Stimulated activated effector memory CD8-positive, alpha-beta T cell treated with anti-CD3 and anti-CD28 coated beads, Interleukin-12 subunit alpha, Interleukin-12 subunit beta, amount 100 ng/mL, for 72 hours (primary cell): ENCODE data around the gene CIDEB.

Experiments
- ATAC-seq: fragments of 150-1000 bp; cut with Tn5 transposase; 2 replicates; pipeline ENCODE4 v1.10.0; 2021
- DNase-seq, 2 donors: peaks; one replicate each; pipeline ENCODE4 v3.0.0; 2021 to 2022; ENCODE audit warnings: low spot score in 2 of 2
- H3K27ac Mint-ChIP-seq: one replicate; pipeline ENCODE4 v1.8.0; 2022; ENCODE audit warnings: mild to moderate bottlenecking, mixed read lengths
- H3K36me3 Mint-ChIP-seq: one replicate; pipeline ENCODE4 v1.8.0; 2022; ENCODE audit warnings: mild to moderate bottlenecking, mixed read lengths
- H3K4me1 Mint-ChIP-seq: one replicate; pipeline ENCODE4 v1.8.0; 2022; ENCODE audit warnings: mixed read lengths
- H3K4me3 Mint-ChIP-seq: one replicate; pipeline ENCODE4 v1.8.0; 2022; ENCODE audit warnings: mild to moderate bottlenecking, mixed read lengths
- H3K9me3 Mint-ChIP-seq: one replicate; pipeline ENCODE4 v1.8.0; 2022; ENCODE audit warnings: mixed read lengths

CIDEB gene

DNA sequence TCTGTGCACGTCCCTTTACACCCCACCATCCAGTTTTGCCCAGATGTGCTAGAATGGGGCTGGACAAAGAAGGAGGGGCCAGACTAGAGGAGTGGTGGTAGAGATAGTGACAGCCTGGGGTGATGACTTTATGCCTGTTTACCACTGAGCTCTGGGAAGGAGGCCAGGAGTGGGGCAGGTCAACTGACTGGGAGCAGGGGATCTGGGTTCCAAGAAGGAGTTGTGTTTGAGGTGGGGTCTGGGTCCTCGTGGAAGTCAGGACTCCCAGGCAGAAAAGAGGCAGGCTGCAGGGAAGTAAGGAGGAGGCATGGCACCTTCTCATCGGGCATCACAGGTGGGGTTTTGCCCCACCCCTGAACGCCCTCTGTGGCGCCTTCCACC is 2.5 kb upstream of the CIDEB start:
- Mint-ChIP-seq H3K4me1 (peaks cover 71% of the 10 kb centered on the region), H3K27ac (peak overlapping the region; percentile 84), H3K9me3 (no peaks in the 10 kb centered on the region), H3K36me3 (peaks cover 50% of the 10 kb centered on the region), H3K4me3 (peak overlapping the region; percentile 80)
- no peak for DNase-seq
- no peak for ATAC-seq

DNA sequence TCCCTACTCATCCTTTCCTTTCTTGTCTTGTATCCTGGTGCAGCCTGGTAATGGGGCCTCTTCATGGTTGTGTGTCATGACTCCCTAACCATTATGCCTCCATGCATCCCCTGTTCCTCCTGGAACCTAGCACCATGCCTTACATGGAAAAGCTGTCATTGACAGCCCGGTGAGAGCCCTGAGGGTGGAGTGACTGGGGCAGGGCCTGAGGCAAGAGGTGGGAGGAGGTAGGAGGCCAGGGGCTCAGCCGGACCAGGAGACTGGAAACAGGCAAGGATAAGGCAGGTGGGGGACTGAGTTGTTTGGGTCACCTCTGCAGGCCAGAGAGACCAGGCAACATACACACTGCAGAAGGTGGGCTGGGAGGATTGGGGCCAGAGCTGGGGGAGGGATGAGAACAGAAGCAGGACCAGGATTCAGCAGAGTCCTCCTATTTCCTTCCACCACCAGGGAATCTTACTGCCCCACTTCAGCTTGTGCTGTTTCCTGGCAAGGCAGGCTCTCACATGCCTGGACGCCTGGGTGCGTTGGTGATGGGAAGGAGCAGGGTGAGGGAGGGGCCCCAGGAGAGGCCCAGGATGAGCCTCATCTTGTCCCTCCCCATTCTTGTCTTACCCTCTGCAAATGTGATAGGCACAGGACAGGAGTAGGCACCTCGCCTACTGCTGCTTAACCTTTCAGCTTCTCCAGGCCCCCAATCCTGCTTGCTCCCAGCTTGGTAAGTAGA is 1.9 kb upstream of the CIDEB start, which contains the start of gene LTB4R2:
TSS of gene LTB4R2 (plus strand) at position 603 of the 727 bp plus-strand sequence. CDS start 525 bp downstream, outside the sequence.
- no peaks in the 10 kb centered on the region for H3K9me3 Mint-ChIP-seq
- peaks cover 55% of the 10 kb centered on the region for H3K36me3 Mint-ChIP-seq
- ATAC-seq, result no peak
- peak within 1 kb of the TSS; percentile 84 for H3K27ac Mint-ChIP-seq
- peak within 1 kb of the TSS; percentile 80 for H3K4me3 Mint-ChIP-seq
- DNase-seq, result no peak
- H3K4me1 Mint-ChIP-seq, result peaks cover 72% of the 10 kb centered on the region

DNA sequence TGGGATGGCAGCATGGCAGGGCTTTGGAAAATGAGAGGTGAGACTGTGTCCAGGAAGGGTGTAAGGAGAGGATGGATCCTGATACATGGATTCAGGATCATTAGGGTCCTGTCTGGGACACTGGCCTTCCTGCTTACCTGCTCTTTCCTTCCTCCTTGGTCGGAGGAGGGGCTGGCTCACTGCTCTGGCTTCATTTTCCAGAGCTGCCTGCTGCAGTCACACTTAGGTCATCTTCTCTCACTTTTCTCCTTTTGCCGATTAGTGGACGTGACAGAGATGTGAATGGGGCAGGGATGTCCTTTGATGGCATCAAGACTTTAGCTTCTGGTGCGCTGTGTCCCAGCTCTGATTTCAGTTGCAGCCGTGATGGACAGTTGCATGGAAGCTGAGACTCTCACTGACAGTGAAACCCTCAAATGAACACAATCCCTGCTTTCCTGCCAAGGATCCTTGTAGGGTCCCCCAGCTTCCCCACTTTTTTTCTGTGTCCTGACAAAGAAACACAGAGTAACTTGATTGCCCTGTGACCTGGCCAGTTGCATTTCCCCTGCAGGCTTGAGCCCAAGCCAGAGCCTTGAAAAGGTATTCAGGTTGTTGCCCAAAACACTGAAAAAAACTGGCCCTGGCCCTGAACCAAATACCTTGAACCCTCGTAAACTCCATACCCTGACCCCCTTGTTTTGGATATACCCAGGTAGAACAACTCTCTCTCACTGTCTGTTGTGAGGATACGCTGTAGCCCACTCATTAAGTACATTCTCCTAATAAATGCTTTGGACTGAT is 756 bp upstream of the CIDEB start:
- H3K27ac Mint-ChIP-seq, result peak overlapping the region; percentile 84
- DNase-seq, result no peak
- H3K36me3 Mint-ChIP-seq, result peaks cover 67% of the 10 kb centered on the region
- peak overlapping the region; percentile 13 for H3K4me3 Mint-ChIP-seq
- no peak for ATAC-seq
- H3K9me3 Mint-ChIP-seq, result no peaks in the 10 kb centered on the region
- H3K4me1 Mint-ChIP-seq, result peaks cover 60% of the 10 kb centered on the region

DNA sequence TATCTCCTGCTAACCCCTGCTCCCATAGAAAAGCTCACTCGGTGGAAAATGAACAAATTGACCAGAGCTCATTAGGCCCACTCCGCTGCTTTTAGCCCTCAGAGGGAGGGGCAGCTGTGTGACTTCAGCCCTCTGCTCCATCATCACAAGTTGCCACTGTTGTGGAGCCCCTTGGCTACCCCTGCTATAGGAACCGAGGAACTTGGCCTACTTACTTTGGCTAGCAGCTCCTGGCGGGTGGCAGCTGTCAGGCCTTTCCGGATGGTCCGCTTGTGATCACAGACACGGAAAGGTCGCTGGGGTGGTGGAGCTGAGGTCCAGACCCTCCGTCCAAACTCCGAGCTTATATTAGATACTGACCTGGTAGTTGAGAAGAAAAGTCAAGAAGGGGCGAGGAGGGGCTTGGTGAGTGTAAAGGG is 612 bp downstream of the CIDEB start:
- Mint-ChIP-seq H3K9me3 (no peaks in the 10 kb centered on the region), H3K4me3 (no peak overlapping the region), H3K27ac (peak overlapping the region; percentile 69), H3K36me3 (peaks cover 77% of the 10 kb centered on the region), H3K4me1 (peaks cover 49% of the 10 kb centered on the region)
- DNase-seq (no peak), ATAC-seq (no peak)

DNA sequence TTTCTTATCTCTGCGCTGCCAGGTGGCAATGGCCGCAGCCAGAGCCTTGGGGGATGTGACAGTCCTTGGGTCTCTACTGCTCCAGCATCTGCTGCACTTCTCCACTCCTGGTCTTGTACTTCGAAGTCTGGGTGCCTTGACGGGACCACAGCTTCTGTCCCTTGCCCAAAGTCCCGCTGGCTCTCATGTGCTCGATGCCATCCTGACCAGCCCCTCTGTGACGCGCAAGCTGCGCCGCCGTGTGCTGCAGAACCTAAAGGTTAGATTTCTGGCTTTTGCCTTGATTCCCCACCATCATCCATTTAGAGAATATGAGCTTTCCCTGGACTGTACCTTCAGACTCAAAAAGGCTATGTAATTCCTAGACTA is 3.8 kb downstream of the CIDEB start:
- peaks cover 92% of the 10 kb centered on the region for H3K36me3 Mint-ChIP-seq
- H3K9me3 Mint-ChIP-seq, result no peaks in the 10 kb centered on the region
- DNase-seq (no peak), ATAC-seq (no peak)
- no peak overlapping the region for H3K27ac Mint-ChIP-seq
- peaks cover 48% of the 10 kb centered on the region for H3K4me1 Mint-ChIP-seq
- H3K4me3 Mint-ChIP-seq, result no peak overlapping the region

DNA sequence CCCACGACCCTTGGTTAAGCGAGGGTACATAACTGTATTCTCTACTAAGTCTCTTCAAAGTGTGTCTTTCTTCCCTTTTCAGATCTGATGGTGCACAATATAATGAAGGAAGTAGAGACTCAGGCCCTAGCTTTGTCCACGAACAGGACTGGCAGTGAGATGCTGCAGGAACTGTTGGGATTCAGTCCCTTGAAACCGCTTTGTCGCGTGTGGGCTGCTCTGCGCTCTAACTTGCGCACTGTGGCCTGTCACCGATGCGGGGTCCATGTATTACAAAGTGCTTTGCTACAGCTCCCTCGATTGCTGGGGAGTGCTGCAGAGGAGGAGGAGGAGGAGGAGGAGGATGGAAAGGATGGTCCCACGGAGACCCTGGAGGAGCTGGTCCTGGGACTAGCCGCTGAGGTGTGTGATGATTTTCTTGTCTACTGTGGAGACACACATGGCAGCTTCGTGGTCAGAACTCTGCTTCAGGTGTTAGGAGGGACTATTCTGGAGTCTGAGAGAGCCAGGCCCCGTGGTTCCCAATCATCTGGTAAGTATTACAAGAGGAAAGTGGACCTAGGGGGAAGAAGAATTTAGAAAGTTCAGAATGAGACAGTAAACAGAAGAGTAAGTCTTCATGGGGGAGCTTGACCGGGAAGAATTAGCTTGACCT is 7.3 kb downstream of the CIDEB start:
- H3K9me3 Mint-ChIP-seq, result no peaks in the 10 kb centered on the region
- peaks cover 76% of the 10 kb centered on the region for H3K36me3 Mint-ChIP-seq
- H3K27ac Mint-ChIP-seq, result peak overlapping the region; percentile 91
- peak overlapping the region; percentile 87 for H3K4me3 Mint-ChIP-seq
- no peak for DNase-seq
- H3K4me1 Mint-ChIP-seq, result peaks cover 59% of the 10 kb centered on the region
- ATAC-seq, result no peak

DNA sequence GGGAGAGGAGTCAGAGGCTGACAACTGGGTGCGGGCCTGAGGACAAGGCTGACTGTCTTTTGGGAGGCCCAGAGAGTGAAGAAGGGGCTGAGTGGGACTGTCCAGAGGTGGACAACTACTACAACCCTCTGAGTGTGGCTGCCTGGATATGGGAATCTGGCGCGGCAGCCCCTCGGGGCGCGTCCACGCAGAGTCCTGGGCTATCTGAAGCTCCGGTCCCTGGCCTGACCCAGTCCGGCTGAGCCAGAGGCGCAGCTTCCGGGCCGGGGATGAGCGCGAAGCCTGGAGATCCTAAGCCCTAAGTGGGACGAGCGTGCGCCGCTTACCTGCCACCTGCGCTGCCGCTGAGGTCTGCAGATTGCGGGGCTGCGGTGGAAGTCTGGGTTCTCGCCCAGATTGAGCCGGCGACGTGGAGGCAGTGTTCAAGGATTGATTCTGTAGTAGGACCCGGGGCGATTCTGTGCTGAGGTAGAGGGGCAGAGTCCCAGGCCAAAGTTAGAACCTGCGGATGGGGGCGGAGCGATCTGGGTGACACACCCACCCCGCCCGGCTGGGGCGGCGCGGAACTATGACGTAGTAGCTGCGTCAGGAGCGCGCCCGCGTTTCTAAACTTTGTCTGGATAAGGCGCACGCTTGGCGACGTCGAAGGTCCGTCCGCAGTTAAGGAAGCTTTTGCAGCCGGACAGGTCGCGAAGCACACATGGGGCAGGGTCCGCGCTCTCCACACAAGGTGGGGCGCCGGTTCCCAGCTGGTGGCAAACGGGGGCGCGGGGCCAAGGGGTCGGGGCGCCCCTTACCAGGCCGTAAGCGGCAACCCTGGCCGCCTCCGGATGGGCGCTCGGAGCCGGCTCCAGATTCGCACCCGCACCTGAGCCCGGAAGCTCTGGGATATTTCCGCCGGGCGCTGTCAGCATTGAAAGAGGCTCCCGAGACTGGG is 8.3 kb downstream of the CIDEB start, which contains the start of the genes DHRS1 and NOP9:
TSS of gene DHRS1 (minus strand) at position 526 of the 937 bp plus-strand sequence. CDS start 674 bp downstream, outside the sequence.
TSS of gene NOP9 (plus strand) at position 596 of the 937 bp plus-strand sequence. CDS start at position 701, 105 bp downstream.
- Mint-ChIP-seq H3K27ac (peak within 1 kb of the TSS; percentile 91), H3K4me1 (peaks cover 53% of the 10 kb centered on the region), H3K36me3 (peaks cover 75% of the 10 kb centered on the region), H3K4me3 (peak within 1 kb of the TSS; percentile 87), H3K9me3 (no peaks in the 10 kb centered on the region)
- ATAC-seq (peak; percentile 85), DNase-seq (peak; percentile 96)

DNA sequence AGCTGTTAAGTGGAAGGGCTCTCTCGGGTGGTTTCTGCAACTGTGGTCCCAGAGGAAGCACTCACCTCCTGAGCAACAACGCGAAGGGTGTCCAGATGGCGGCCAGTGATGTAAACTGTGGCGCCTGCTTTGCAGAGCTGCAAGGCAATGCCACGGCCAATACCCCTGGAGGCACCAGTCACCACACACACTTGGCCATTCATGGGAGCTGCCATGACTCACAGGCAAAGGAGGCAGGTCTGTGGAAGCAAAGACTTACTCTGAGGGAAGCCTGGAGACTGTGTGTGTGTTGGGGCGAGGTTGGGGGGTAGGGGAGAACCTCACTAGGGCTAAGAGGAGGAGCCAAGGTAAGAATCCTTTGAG is 8.9 kb downstream of the CIDEB start:
- Mint-ChIP-seq H3K36me3 (peaks cover 75% of the 10 kb centered on the region), H3K4me1 (peaks cover 53% of the 10 kb centered on the region), H3K27ac (peak overlapping the region; percentile 91), H3K4me3 (peak overlapping the region; percentile 87), H3K9me3 (no peaks in the 10 kb centered on the region)
- peak; percentile 9 for ATAC-seq
- DNase-seq, result no peak

DNA sequence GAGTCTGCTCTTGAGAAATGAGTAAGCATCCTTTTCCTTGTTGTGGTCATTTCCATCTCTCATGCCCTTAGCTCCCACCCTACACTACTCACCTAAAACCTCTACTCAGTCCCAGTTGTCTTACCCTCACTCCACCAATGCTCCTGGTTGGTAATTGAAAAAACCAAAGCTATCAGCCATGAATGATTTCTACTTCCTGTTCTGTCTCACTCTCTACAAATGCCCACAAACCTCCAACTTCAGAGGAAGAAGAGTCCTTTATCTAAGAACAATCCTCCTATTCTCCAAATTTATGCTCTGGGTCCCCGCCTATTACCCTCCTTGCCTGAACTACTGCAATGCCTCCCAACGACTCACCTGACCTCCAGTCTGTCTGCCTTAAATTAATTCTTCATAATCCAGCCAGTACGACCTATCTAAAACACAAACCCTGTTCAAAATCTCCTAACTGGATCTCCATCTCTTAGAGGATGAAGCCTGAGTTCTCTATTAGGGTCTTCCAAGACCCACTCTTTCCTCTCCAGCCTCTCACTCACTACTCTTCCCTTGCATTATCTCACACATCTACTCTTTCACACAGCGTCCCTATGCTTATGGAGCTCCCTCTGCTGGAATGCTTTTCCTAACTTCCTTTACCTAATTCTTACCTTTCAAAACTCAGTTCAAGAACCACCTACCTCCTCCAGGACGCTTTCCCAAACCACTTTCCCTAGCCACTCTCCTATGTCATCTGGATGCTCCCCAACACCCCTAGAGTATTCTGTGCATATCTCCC is 10.4 kb downstream of the CIDEB start:
- peak overlapping the region; percentile 2 for H3K4me3 Mint-ChIP-seq
- H3K4me1 Mint-ChIP-seq, result peaks cover 53% of the 10 kb centered on the region
- no peak for DNase-seq

DNA sequence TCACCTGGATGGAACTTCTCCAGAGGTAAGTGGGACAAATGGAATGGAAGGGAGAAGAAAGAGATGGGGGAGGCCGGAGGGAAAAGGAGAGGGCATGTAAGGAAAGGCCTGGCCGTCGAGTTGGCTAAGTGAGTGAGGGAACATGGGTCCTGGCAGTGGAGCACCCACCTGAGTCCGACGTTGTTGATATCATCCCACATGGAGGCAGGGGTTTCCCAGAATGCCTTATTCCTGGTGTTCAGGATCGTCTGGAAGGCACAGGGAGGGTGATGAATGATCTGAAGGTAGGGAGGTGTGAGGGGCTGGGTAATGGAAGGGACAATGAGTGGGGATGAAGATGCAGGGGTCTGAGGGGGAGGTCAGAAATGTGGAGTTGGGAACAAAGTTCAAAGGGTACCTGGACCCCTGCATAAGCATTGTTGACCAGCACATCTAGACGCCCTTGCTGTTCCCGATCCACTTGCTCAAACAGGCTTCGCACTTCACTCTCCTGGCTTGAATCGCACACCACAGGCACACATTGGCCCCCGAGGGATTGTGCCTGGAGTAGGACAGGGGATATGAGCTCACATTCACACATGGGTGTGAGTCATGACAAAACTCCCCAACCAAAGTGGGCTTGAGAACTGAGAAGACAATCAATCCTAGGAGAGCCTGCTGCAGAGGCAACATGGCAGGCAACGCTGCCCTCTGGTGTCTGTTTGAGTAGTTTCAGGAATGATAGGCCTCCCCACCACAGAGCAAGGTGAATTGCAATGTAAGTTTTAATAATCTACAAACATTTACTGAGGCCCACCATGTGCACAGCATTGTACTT is 11.2 kb downstream of the CIDEB start:
- H3K9me3 Mint-ChIP-seq, result no peaks in the 10 kb centered on the region
- DNase-seq (peak; percentile 42 to 76), ATAC-seq (peak; percentile 89)
- H3K4me1 Mint-ChIP-seq, result peaks cover 50% of the 10 kb centered on the region
- peak overlapping the region; percentile 10 for H3K4me3 Mint-ChIP-seq
- peaks cover 66% of the 10 kb centered on the region for H3K36me3 Mint-ChIP-seq
- H3K27ac Mint-ChIP-seq, result peak overlapping the region; percentile 43

More for the DNA sequence above, 10.4 kb downstream of the CIDEB start:
- Mint-ChIP-seq H3K36me3 (peaks cover 66% of the 10 kb centered on the region), H3K27ac (peak overlapping the region; percentile 43), H3K9me3 (no peaks in the 10 kb centered on the region)
- peak; percentile 40 for ATAC-seq

DNA sequence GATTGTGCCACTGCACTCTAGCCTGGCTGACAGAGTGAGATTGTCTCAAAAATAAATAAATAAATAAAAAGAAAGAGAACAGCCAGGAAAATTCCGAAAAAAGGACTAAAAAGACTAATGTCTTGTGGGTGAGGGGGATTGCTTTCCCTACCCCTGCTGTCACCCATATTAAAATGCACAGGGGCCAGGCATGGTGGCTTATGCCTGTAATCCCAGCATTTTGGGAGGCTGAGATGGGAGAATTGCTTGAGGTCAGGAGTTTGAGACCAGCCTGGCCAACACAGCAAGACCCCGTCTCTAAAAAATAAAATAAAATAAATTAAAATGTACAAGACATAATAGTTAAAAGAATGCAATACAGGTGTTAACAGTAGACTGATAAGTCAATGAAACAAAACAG is 14.3 kb downstream of the CIDEB start:
- Mint-ChIP-seq H3K4me3 (no peak overlapping the region), H3K36me3 (peaks cover 65% of the 10 kb centered on the region), H3K4me1 (peaks cover 48% of the 10 kb centered on the region), H3K9me3 (no peaks in the 10 kb centered on the region), H3K27ac (no peak overlapping the region)
- DNase-seq (no peak), ATAC-seq (no peak)

DNA sequence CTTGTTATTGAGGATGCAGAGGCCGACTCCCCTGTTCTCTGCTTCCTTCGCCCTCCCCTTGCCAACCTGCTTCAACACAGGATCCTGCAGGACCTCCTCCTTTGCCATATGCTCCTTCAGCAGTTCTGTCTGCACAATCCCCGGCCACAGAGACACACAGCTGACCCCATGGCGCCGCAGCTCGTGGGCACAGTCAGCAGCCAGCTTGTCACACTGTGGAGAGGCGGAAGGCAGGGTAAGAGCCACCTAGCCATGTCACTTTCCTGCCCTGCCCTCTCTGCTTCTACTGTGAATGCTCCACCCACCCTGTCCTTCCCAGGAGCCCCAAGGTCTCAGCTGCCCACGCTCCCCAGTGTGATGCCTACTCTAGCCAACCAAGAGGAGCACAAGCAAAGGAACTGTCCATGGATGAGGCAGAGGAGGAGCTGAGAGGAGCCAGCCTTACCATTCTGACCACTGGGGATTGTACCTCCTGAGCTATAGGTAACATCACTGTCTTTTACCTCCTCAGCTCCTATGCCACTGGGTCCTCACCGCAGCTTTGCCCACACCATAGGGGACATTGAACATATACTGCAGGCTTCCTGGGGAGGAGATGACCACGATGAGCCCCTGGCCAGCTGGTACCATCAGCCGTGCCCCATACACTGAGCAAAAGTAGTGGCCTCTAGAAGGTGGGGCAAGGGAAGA is 15.5 kb downstream of the CIDEB start:
- Mint-ChIP-seq H3K27ac (peak overlapping the region; percentile 60), H3K9me3 (no peaks in the 10 kb centered on the region), H3K36me3 (peaks cover 65% of the 10 kb centered on the region), H3K4me1 (peaks cover 40% of the 10 kb centered on the region), H3K4me3 (no peak overlapping the region)
- ATAC-seq (no peak), DNase-seq (no peak)
